ENCODE data around the gene TSPAN18. TPM values are rescaled to one million over a fixed set of nuclear protein-coding genes. Genes with fewer than 3 reads are reported as not detected.

Gene TSPAN18
- total RNA-seq, 1 donor from 2014 or later: 31.7 TPM

- peaks cover 39% of the 10 kb centered on the region for H3K27me3 Mint-ChIP-seq (ENCODE audit: low read depth, unreplicated experiment)
- peaks cover 23% of the 10 kb centered on the region for H3K4me1 Mint-ChIP-seq (ENCODE audit: low read depth, unreplicated experiment)
- H3K36me3 Mint-ChIP-seq (ENCODE audit: low read depth, unreplicated experiment): peaks cover 2% of the 10 kb centered on the region
- Histone ChIP-seq H3K4me3 (ENCODE audit: insufficient read depth, low read depth, low read length) (no peak overlapping the region), H3K4me1 (ENCODE audit: insufficient read depth, low read length) (no peaks in the 10 kb centered on the region), H3K79me2 (ENCODE audit: insufficient read depth, low read length) (no peaks in the 10 kb centered on the region), H3K9me3 (ENCODE audit: insufficient read depth, low read depth, low read length) (peaks cover 5% of the 10 kb centered on the region), H2AFZ (ENCODE audit: low read depth, low read length) (no peak overlapping the region), H3K9ac (ENCODE audit: low read length) (no peak overlapping the region), H3K27ac (ENCODE audit: low read depth, low read length) (no peak overlapping the region), H3K27me3 (ENCODE audit: insufficient read depth, low read length) (peaks cover 21% of the 10 kb centered on the region), H4K20me1 (ENCODE audit: insufficient read depth, low read length) (no peaks in the 10 kb centered on the region), H3K4me2 (ENCODE audit: low read length) (no peak overlapping the region), H3K36me3 (ENCODE audit: insufficient read depth, low read length) (no peaks in the 10 kb centered on the region)
- no peak overlapping the region for H3K4me3 Mint-ChIP-seq (ENCODE audit: unreplicated experiment)
- TF ChIP-seq EZH2 (IDR thresholded peaks at IDR 0.05; ENCODE audit: insufficient read depth, low read length): no peak
- TF ChIP-seq CTCF (IDR thresholded peaks at IDR 0.05; ENCODE audit: insufficient read depth, low read depth, low read length): no peak
- H3K27ac Mint-ChIP-seq (ENCODE audit: unreplicated experiment): no peak overlapping the region
- peaks cover 10% of the 10 kb centered on the region for H3K9me3 Mint-ChIP-seq (ENCODE audit: unreplicated experiment)
- FAIRE-seq (no peak), DNase-seq (ENCODE audit: low read depth) (no peak)
Measured at GRCh38 chr11:44833221-44833876, 106.6 kb downstream of the TSPAN18 start.

- H3K9ac ChIP-seq (ENCODE audit: low read length): no peak overlapping the region
- H3K27me3 ChIP-seq (ENCODE audit: insufficient read depth, low read length): peaks cover 21% of the 10 kb centered on the region
- Mint-ChIP-seq H3K9me3 (ENCODE audit: unreplicated experiment) (peaks cover 12% of the 10 kb centered on the region), H3K4me1 (ENCODE audit: low read depth, unreplicated experiment) (peaks cover 23% of the 10 kb centered on the region), H3K27me3 (ENCODE audit: low read depth, unreplicated experiment) (peaks cover 41% of the 10 kb centered on the region), H3K4me3 (ENCODE audit: unreplicated experiment) (no peak overlapping the region), H3K27ac (ENCODE audit: unreplicated experiment) (no peak overlapping the region), H3K36me3 (ENCODE audit: low read depth, unreplicated experiment) (peaks cover 2% of the 10 kb centered on the region)
- H3K4me3 ChIP-seq (ENCODE audit: insufficient read depth, low read depth, low read length): no peak overlapping the region
- TF ChIP-seq EZH2 (IDR thresholded peaks at IDR 0.05; ENCODE audit: insufficient read depth, low read length): no peak
- no peak overlapping the region for H3K27ac ChIP-seq (ENCODE audit: low read depth, low read length)
- peaks cover 5% of the 10 kb centered on the region for H3K9me3 ChIP-seq (ENCODE audit: insufficient read depth, low read depth, low read length)
- H3K36me3 ChIP-seq (ENCODE audit: insufficient read depth, low read length): no peaks in the 10 kb centered on the region
- H2AFZ ChIP-seq (ENCODE audit: low read depth, low read length): no peak overlapping the region
- no peak overlapping the region for H3K4me2 ChIP-seq (ENCODE audit: low read length)
- no peaks in the 10 kb centered on the region for H3K79me2 ChIP-seq (ENCODE audit: insufficient read depth, low read length)
- DNase-seq (ENCODE audit: low read depth) (no peak), FAIRE-seq (no peak)
- no peaks in the 10 kb centered on the region for H3K4me1 ChIP-seq (ENCODE audit: insufficient read depth, low read length)
- H4K20me1 ChIP-seq (ENCODE audit: insufficient read depth, low read length): no peaks in the 10 kb centered on the region
Measured at GRCh38 chr11:44833877-44834452, 107.2 kb downstream of the TSPAN18 start.

GRCh38 chr11:44834846-44835245, 108.1 kb downstream of the TSPAN18 start:
- Mint-ChIP-seq H3K27me3 (ENCODE audit: low read depth, unreplicated experiment) (peaks cover 44% of the 10 kb centered on the region), H3K4me3 (ENCODE audit: unreplicated experiment) (no peak overlapping the region), H3K4me1 (ENCODE audit: low read depth, unreplicated experiment) (peaks cover 20% of the 10 kb centered on the region), H3K27ac (ENCODE audit: unreplicated experiment) (no peak overlapping the region), H3K36me3 (ENCODE audit: low read depth, unreplicated experiment) (peaks cover 2% of the 10 kb centered on the region), H3K9me3 (ENCODE audit: unreplicated experiment) (peaks cover 12% of the 10 kb centered on the region)
- Histone ChIP-seq H3K9ac (ENCODE audit: low read length) (no peak overlapping the region), H4K20me1 (ENCODE audit: insufficient read depth, low read length) (no peaks in the 10 kb centered on the region), H3K36me3 (ENCODE audit: insufficient read depth, low read length) (no peaks in the 10 kb centered on the region), H3K4me2 (ENCODE audit: low read length) (no peak overlapping the region), H3K4me3 (ENCODE audit: insufficient read depth, low read depth, low read length) (no peak overlapping the region), H3K27ac (ENCODE audit: low read depth, low read length) (no peak overlapping the region), H3K79me2 (ENCODE audit: insufficient read depth, low read length) (no peaks in the 10 kb centered on the region), H3K4me1 (ENCODE audit: insufficient read depth, low read length) (no peaks in the 10 kb centered on the region), H3K27me3 (ENCODE audit: insufficient read depth, low read length) (peaks cover 21% of the 10 kb centered on the region), H2AFZ (ENCODE audit: low read depth, low read length) (no peak overlapping the region), H3K9me3 (ENCODE audit: insufficient read depth, low read depth, low read length) (peaks cover 5% of the 10 kb centered on the region)
- no peak for TF ChIP-seq EZH2 (IDR thresholded peaks at IDR 0.05; ENCODE audit: insufficient read depth, low read length)
- no peak for TF ChIP-seq CTCF (IDR thresholded peaks at IDR 0.05; ENCODE audit: insufficient read depth, low read depth, low read length)
- DNase-seq (ENCODE audit: low read depth) (no peak), FAIRE-seq (no peak)
